Activated naive CD4-positive, alpha-beta T cell treated with anti-CD3 and anti-CD28 coated beads, Interleukin-2, amount 10 ng/mL, durations not matched to agents 7 days and 5 days (primary cell): ENCODE results near the gene ZNF185.
A peak's percentile ranks its signal among the peaks of the same experiment; 100 is the strongest.
"Not testable (repeated sequence)": the region's sequence is repeated elsewhere in the genome, so short reads cannot be mapped to it uniquely, and the experiment has no call there.

ENCODE experiments used
- CTCF ChIA-PET: fragments of 350-600 bp; sonication (Branson Sonifier 250); formaldehyde crosslinking; loops from one replicate; lab custom pipeline; 2021; ENCODE audit warnings: antibody characterized with exemption; lab: Charles Lee
- DNase-seq: peaks from one replicate; pipeline ENCODE4 v3.0.0-alpha.2; 2020
- H3K27ac Mint-ChIP-seq: one replicate; pipeline ENCODE4 v1.8.0; 2021; ENCODE audit warnings: mild to moderate bottlenecking, moderate library complexity, mixed read lengths
- H3K27me3 Mint-ChIP-seq: one replicate; pipeline ENCODE4 v1.8.0; 2021; ENCODE audit warnings: mild to moderate bottlenecking, mixed read lengths
- H3K36me3 Mint-ChIP-seq: one replicate; pipeline ENCODE4 v1.8.0; 2021; ENCODE audit warnings: mixed read lengths
- H3K4me1 Mint-ChIP-seq: one replicate; pipeline ENCODE4 v1.8.0; 2021; ENCODE audit warnings: mixed read lengths
- H3K4me3 Mint-ChIP-seq: one replicate; pipeline ENCODE4 v1.8.0; 2021; ENCODE audit warnings: mild to moderate bottlenecking, moderate library complexity, mixed read lengths
- H3K9me3 Mint-ChIP-seq: one replicate; pipeline ENCODE4 v1.8.0; 2021; ENCODE audit warnings: mixed read lengths

The ZNF185 gene

DNA sequence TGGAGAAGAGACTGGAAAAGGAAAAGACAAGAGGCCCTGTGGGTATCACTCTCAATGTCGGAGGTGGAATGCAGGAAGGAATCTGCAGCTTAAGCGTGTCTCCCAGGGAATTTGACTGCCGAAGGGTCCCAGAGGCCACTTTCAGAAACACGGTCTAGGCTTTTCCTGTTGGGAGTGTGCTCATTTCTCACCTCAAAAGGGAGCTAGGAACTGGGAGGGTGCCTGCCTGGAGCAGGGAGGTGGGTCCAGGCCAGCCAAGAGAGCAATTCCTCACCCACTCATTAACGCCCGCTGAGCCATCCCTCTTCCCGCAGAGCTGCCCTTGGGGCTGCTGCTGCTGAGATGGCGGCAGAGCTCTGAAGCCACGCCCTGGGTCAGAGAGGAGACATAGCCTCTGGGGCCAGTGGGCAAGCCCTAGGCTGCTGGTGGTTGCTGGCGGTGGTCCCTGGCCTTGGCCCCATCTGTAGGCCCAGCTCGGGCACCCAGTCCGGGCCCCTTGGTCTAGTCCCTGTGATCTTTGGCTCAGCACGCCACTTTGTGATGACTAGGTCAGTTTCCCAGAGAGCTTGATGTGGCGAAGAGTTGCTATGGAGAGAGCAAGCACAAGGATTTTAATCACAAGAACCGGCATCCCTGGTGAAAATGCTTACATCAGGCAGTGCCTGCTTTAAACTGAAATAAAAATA is 4.1 kb downstream of the ZNF185 start:
- Mint-ChIP-seq H3K27ac (no peak overlapping the region), H3K4me1 (no peaks in the 10 kb centered on the region)

DNA sequence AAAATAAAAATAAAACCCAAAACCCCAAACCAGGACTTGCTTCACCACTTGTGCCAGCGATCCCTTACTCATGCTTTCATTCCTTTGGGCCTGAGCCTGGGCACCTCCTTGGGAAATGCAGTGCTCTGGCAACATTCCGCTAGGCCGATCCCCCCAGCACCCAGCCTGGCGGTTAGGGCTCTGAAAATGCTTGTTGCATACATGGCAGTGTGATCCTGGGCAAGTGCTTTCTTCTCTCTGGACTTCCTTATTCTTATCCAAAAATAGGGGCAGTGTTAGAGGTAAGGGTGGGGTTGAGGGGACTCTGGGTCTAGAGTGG is 4.6 kb downstream of the ZNF185 start:
- CTCF ChIA-PET: interaction anchor here (1.1 kb wide), 1 partner anchor 24 kb away, joined by 3 read pairs; no protein-coding TSS in a partner anchor
- H3K27ac Mint-ChIP-seq: no peak overlapping the region
- no peaks in the 10 kb centered on the region for H3K9me3 Mint-ChIP-seq
- H3K36me3 Mint-ChIP-seq: no peaks in the 10 kb centered on the region
- no peaks in the 10 kb centered on the region for H3K4me1 Mint-ChIP-seq
- DNase-seq: no peak
- peaks cover 42% of the 10 kb centered on the region for H3K27me3 Mint-ChIP-seq
- no peak overlapping the region for H3K4me3 Mint-ChIP-seq

More for the DNA sequence above, 4.1 kb downstream of the ZNF185 start:
- CTCF ChIA-PET: interaction anchor here (1.1 kb wide), 1 partner anchor 24 kb away, joined by 3 read pairs; no protein-coding TSS in a partner anchor
- H3K36me3 Mint-ChIP-seq: no peaks in the 10 kb centered on the region
- peaks cover 42% of the 10 kb centered on the region for H3K27me3 Mint-ChIP-seq
- no peaks in the 10 kb centered on the region for H3K9me3 Mint-ChIP-seq
- no peak overlapping the region for H3K4me3 Mint-ChIP-seq
- DNase-seq: no peak

DNA sequence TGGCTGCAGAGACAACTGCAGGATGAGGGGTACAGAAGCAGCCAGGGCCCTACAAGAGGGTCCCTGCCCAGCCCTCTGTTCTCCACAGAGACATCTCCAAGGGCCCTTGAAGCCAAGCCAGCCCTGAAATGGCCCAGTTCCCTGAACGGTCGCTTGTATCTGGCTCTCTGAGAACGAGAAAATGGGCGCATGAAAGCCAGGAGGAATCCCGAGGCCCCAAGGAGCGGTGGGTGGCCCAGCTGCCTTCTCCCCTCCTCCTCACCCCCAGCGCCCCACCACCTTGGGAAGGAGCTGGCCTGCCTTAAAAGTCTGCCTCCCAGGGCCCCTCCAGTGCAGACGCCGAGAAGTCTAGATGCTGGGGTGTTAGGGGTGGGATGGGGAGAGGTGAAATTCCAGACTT is 5.7 kb downstream of the ZNF185 start:
- CTCF ChIA-PET: interaction anchor here (0.9 to 1.0 kb wide), 2 partner anchors 17 to 22 kb away, joined by 3 read pairs; no protein-coding TSS in a partner anchor

DNA sequence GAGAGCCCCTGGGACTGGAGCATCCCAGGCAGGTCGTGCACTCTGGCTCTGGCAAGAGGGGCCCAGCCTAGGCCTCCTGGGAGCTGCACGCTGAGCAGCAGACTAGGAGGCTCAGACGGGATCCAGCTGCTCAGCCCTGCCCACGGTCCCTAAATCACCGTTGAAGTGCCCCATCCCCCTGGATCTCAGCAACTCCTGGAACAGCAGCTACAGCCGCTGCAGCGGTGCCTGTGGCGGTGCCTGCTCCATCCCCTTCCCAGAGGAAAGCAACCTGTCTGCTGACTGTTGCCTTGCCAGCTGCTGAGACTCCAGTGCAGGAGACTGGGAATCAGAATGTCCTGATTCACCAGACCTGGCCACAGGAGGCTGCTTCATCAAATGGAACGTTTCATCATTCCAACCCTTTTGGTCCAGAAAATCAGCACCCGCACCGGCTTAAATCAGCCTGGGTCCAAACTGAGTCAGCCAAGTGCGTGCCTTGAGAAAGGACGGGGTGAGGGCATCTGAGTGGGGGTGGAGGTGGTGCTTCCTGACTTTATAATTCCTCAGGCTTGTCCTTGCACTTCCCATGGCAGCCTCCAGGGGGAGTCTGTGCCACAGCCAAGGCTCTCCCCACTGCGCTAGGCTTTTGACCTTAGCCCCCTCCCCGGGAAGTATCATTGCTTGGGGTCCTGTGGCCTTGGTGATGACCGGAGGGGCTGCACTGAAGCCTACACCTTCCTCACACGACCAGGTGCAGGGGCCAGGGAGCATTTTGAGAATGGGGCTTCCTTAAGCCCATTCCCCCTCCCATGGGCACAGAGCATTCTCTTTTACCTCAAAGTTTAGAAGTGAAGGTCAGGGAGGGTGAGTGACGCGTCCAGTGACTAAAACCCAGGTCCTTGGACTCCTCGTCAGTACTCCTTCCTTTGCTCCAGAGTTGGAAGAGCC is 6.5 kb downstream of the ZNF185 start:
- peak; percentile 57 for DNase-seq
- Mint-ChIP-seq H3K27ac (no peak overlapping the region), H3K4me1 (no peaks in the 10 kb centered on the region), H3K36me3 (no peaks in the 10 kb centered on the region), H3K27me3 (peaks cover 30% of the 10 kb centered on the region), H3K4me3 (no peak overlapping the region), H3K9me3 (no peaks in the 10 kb centered on the region)
- CTCF ChIA-PET: interaction anchor here (0.9 to 1.2 kb wide), 4 partner anchors 14 to 23 kb away, joined by 3 to 4 read pairs (median 3); no protein-coding TSS in a partner anchor

More for the DNA sequence above, 5.7 kb downstream of the ZNF185 start:
- DNase-seq: no peak
- no peaks in the 10 kb centered on the region for H3K4me1 Mint-ChIP-seq
- no peak overlapping the region for H3K4me3 Mint-ChIP-seq
- peaks cover 38% of the 10 kb centered on the region for H3K27me3 Mint-ChIP-seq
- no peaks in the 10 kb centered on the region for H3K36me3 Mint-ChIP-seq
- no peak overlapping the region for H3K27ac Mint-ChIP-seq
- no peaks in the 10 kb centered on the region for H3K9me3 Mint-ChIP-seq

DNA sequence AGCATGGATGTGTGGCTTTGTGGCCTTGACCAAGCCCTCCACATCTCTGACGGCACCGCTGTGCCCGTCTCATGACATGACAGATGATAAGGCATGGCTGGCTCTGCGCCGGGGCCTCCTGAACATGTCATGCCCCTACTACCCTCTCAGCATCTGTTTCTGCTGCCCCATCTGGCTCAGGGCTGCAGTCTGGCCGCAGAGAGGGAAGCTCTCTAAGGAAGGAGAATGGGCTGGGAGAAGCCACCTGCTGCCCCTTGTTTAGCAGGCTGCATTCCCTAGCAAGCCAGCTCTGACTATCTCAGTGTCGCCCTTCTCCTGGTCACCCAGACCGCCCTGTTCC is 7.2 kb downstream of the ZNF185 start:
- H3K36me3 Mint-ChIP-seq: no peaks in the 10 kb centered on the region
- CTCF ChIA-PET: interaction anchor here (0.8 to 1.5 kb wide), 4 partner anchors 13 to 22 kb away, joined by 3 to 7 read pairs (median 4); no protein-coding TSS in a partner anchor
- H3K27me3 Mint-ChIP-seq: peaks cover 24% of the 10 kb centered on the region
- no peak for DNase-seq
- no peak overlapping the region for H3K27ac Mint-ChIP-seq
- H3K4me1 Mint-ChIP-seq: no peaks in the 10 kb centered on the region
- H3K9me3 Mint-ChIP-seq: no peaks in the 10 kb centered on the region
- no peak overlapping the region for H3K4me3 Mint-ChIP-seq

DNA sequence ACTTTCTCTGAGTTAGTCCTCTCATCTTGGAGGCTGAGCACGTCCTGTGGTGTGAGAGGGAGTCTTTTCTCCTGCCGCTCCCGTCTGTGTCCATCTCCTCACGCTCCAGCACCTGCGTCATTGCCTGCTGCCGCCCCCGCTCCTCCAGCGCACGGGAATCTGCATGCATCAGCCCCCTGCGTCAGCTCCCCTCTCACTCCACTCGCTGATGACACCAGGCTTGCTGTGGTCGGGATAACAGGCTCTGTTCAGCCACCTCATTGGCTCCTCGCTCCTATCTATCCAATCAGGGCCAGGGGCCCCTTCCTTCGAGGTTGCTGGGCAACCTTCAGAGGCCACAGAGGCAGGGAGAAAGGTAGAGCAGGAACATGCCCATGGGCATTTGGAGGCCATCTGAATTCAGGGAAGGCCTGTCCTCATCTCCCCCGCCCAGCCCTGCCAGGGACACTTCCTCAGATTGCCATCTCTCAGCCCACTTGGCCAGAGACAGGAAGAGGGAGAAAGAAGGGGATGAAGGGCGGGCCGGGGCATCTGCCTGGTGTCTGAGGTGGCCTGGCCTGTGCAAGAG is 9.3 kb downstream of the ZNF185 start:
- Mint-ChIP-seq H3K27ac (no peak overlapping the region), H3K27me3 (peaks cover 20% of the 10 kb centered on the region), H3K4me1 (no peaks in the 10 kb centered on the region), H3K36me3 (no peaks in the 10 kb centered on the region), H3K4me3 (no peak overlapping the region), H3K9me3 (no peaks in the 10 kb centered on the region)
- no peak for DNase-seq
- CTCF ChIA-PET: no interaction called here

DNA sequence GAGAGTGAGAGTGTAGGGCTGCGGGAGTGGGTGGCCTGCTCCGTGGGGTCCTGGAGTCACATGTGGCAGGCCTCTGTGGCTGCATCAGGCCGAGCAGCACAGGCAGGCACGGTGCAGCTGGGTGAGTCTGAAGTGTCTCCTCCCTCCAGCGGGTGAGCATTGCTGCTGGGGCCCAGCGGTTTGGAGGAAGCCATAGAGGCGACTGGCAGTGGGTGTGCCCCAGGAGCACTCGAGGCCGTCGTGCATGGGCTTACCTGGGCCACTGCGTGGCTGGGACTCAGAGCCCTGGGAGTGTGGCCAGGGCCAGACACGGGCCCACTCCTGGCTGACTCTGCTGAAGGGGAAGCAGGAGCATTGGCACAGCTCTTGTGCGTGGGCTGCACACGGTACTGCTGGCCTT is 10.6 kb downstream of the ZNF185 start:
- Mint-ChIP-seq H3K4me1 (no peaks in the 10 kb centered on the region), H3K27me3 (peaks cover 19% of the 10 kb centered on the region), H3K27ac (no peak overlapping the region), H3K9me3 (no peaks in the 10 kb centered on the region), H3K36me3 (no peaks in the 10 kb centered on the region), H3K4me3 (no peak overlapping the region)
- CTCF ChIA-PET: no interaction called here
- DNase-seq: no peak

DNA sequence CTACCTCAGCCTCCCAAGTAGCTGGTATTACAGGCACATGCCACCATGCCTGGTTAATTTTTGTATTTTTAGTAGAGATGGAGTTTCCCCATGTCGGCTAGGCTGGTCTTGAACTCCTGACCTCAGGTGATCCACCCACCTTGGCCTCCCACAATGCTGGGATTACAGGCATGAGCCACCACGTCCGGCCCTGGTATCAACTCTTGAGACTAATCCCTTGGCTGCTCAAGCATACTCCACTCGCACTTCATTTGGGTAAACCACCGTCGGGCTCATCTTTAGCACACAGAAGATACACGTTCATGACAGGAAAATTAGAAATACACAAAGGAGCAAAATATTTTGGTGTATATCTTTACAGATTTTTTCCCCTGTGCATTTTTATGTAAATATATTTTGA is 12.2 kb downstream of the ZNF185 start:
- H3K4me3 Mint-ChIP-seq, H3K9me3 Mint-ChIP-seq, DNase-seq, H3K4me1 Mint-ChIP-seq, H3K36me3 Mint-ChIP-seq, CTCF ChIA-PET, H3K27ac Mint-ChIP-seq: not testable (repeated sequence)
- peaks cover 16% of the 10 kb centered on the region for H3K27me3 Mint-ChIP-seq

DNA sequence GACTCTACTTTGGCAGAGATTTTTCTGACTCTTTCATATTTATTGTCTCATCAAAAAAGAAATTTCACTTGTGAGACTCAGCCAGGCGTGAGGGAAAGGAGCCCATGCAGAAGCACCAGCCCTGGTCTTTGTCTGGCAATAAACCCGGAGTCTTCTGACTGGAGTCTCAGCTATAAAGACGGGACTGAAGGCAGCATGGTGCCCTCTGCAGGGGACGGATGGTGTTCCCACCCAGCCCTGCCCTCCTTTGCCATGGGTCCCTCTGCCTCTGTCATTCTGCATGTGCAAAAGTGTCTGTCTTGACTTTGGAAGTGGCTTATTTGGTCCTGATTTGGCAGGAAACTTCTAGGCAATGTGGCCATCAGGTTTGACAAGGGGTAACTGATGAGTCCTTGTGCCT is 14.2 kb downstream of the ZNF185 start:
- H3K27me3 Mint-ChIP-seq: peaks cover 9% of the 10 kb centered on the region
- no peak for DNase-seq
- H3K4me3 Mint-ChIP-seq: no peak overlapping the region
- no peaks in the 10 kb centered on the region for H3K36me3 Mint-ChIP-seq
- H3K4me1 Mint-ChIP-seq: no peaks in the 10 kb centered on the region
- CTCF ChIA-PET: no interaction called here
- H3K9me3 Mint-ChIP-seq: no peaks in the 10 kb centered on the region
- H3K27ac Mint-ChIP-seq: no peak overlapping the region

DNA sequence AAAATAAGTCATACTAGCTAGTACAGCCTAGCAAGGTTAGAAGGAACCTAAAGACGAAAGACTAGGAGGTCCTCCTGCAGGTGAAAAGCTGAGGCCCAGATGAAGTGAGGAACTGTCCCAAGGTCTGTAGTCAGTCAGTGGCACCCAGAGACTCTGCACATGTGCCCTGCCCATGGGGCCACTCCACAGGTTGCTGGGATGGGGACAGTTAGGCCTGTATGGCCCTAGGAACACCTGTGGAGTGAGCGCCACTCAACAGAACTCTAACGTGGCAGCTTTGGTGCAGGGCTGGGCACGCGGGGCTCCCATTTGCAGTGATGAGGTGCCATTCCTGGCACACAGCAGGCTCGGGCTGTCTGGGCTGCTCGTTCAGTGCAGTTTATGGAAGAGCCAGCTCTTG is 14.8 kb downstream of the ZNF185 start:
- Mint-ChIP-seq H3K4me3 (no peak overlapping the region), H3K9me3 (no peaks in the 10 kb centered on the region), H3K27ac (no peak overlapping the region), H3K36me3 (no peaks in the 10 kb centered on the region), H3K4me1 (no peaks in the 10 kb centered on the region), H3K27me3 (peaks cover 3% of the 10 kb centered on the region)
- no peak for DNase-seq
- CTCF ChIA-PET: no interaction called here

DNA sequence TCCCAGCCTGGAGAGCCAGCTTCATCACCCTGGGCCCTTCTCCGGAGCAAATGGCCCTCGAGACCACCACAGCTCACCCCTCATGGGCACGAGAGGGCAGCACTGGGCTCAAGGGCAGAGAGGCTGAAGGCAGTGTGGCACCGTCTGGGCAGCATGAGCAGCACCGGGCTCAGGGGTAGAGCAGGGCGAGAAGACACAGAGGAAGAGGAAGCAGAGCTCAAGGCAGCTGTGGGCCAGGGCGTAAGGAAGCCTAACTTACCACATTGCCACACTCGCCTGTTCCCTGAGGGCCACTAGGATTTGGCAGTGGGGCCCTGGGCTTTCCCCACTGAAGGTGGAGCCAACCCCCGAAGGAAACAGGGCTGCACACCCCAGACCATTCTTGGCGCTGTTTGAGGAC is 15.5 kb downstream of the ZNF185 start:
- Mint-ChIP-seq H3K36me3 (no peaks in the 10 kb centered on the region), H3K4me3 (no peak overlapping the region), H3K4me1 (no peaks in the 10 kb centered on the region), H3K27ac (no peak overlapping the region), H3K27me3 (no peaks in the 10 kb centered on the region), H3K9me3 (no peaks in the 10 kb centered on the region)
- DNase-seq: no peak
- CTCF ChIA-PET: interaction anchor here (1.7 kb wide), 1 partner anchor 12 kb away, joined by 4 read pairs; no protein-coding TSS in a partner anchor

DNA sequence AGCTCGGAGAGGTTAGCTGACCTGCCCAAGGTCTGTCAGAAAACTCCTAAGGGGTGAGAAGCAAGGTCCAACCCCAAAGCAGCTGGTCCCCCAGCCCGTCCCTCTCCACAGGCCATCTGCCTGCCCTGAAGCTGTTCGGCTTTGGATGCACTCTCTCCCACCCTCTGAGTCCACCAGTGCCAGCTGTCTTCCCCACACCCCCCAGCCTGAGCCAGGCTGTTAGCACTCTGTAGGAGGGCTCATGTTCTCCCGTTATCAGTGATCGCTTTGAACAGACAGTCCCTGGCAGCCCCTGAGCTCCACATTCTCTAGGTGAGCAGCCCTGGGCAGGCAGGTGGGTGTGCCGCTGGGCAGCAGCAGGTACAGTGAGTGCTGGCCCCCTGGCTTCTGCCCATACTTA is 16.0 kb downstream of the ZNF185 start:
- H3K27me3 Mint-ChIP-seq: no peaks in the 10 kb centered on the region
- H3K36me3 Mint-ChIP-seq: no peaks in the 10 kb centered on the region
- H3K27ac Mint-ChIP-seq: no peak overlapping the region
- CTCF ChIA-PET: interaction anchor here (1.0 to 1.7 kb wide), 2 partner anchors 9 to 12 kb away, joined by 3 to 4 read pairs; no protein-coding TSS in a partner anchor
- no peaks in the 10 kb centered on the region for H3K4me1 Mint-ChIP-seq
- H3K4me3 Mint-ChIP-seq: no peak overlapping the region
- DNase-seq: no peak
- H3K9me3 Mint-ChIP-seq: no peaks in the 10 kb centered on the region

DNA sequence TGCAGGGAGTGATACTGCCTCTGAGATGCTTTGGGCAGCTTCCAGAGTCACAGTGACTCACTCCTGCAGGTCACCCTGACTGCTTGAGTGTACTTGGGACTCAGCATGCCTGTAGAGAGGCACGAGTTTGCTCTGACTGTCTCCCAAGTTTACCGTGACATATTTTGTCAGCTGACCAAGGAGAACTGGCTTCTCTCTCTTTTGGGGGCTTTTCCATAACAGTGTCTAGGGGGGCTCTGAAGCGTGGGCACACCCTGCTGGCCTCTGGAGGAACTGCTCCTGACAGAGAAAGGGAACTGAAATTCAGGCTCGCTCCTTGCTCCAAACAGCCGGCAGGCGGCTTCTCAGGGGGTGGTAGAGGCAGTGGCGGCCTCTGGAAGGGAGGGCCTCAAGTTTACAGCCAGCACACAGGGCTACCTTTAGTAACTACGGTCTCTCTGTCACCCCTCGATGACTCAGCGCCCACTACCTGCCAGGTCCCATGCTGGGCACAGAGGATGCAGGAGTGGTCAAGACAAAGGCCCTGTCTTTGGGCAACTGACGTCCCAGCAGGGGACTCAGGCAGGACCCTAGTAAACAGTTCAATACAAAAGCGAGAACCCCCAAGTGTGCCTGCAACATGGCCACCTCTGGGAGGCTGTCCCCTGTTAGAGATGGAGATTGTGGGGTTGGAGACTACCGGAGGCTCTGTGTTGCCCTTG is 17.8 kb downstream of the ZNF185 start:
- H3K27me3 Mint-ChIP-seq: no peaks in the 10 kb centered on the region
- no peaks in the 10 kb centered on the region for H3K4me1 Mint-ChIP-seq
- H3K36me3 Mint-ChIP-seq: no peaks in the 10 kb centered on the region
- CTCF ChIA-PET: interaction anchor here (1.9 kb wide), 1 partner anchor 11 kb away, joined by 6 read pairs; no protein-coding TSS in a partner anchor
- H3K27ac Mint-ChIP-seq: no peak overlapping the region
- peak; percentile 24 for DNase-seq
- H3K9me3 Mint-ChIP-seq: no peaks in the 10 kb centered on the region
- H3K4me3 Mint-ChIP-seq: no peak overlapping the region
